Activated T-helper 1 cell treated with anti-CD3 and anti-CD28 coated beads, Interleukin-2, amount 50 U/mL, for 16 hours (primary cell): ENCODE measurements around the gene CA5A.
"Not testable (repeated sequence)": the region's sequence is repeated elsewhere in the genome, so short reads cannot be mapped to it uniquely, and the experiment has no call there.

Source experiments
- DNase-seq, 2 donors: peaks; one replicate each; pipeline ENCODE4 v3.0.0-alpha.2; 2020; ENCODE audit warnings: low read depth in 1 of 2, low spot score in 1 of 2

CA5A gene

DNA sequence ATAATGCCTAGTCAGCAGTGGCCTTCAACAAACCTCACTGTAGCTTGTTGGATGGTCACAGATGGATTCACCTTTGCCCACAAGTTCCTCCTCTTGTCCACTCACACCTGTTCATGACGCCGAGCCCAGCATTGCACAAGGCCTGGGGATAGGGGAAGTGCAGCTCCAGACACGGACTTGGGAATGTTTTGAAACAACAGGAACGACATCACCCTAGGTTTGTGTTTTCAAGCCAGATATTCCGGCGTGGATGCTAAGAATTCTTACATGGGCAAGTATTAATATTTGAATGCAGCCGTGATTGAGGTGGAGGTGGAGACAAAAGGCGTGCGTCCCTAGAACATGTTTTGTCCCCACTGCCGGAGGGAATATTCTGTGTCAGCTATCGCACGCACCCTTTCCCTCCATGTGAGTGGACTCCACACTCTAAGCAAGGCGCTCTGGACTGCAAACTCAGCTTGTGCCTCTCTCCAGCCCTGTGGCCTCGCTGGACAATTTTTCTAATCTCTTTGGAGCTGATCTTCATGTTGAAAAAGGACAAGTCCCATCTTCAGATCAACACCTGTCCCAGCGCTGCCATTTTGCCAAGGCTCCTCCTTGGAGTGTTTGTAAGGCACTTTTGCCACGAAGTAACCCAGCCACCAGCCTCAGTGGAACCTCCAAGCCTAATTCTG lies 12.9 kb upstream of the CA5A start:
- DNase-seq, result no peak

DNA sequence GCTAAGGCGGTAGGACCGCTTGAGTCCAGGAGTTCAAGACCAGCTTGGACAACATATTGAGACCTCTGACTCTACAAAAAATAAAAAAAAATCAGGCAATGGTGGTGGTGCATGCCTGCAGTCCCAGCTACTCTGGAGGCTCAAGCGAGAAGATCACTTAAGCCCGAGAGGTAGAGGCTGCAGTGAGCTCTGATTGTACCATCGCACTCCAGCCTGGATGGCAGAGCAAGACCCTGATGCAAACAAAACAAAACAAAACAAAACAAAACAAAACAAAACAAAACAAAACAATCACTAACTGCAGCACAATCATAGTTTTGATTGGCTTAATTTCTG lies 12.4 kb upstream of the CA5A start:
- no peak for DNase-seq

DNA sequence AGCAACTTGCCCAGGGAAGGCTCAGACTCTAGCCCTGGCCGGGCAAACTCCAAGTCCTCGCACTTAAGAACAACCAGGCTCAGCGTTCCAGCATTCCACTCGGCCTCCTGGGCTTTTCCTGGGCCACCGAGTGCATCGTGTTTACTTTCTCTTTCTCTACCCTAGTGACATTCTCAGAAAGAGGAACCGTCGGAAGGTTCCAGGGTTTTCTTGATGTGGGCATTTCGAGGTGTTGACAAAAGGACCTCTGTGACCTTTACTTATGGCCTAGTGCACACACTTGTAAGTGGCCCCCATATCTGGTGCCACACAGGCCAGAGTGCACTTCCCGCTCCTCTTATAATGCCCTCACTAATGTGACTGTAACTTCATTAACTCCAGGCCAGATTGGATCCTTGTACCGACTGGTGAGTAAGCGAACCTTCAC lies 11.8 kb upstream of the CA5A start:
- no peak for DNase-seq

DNA sequence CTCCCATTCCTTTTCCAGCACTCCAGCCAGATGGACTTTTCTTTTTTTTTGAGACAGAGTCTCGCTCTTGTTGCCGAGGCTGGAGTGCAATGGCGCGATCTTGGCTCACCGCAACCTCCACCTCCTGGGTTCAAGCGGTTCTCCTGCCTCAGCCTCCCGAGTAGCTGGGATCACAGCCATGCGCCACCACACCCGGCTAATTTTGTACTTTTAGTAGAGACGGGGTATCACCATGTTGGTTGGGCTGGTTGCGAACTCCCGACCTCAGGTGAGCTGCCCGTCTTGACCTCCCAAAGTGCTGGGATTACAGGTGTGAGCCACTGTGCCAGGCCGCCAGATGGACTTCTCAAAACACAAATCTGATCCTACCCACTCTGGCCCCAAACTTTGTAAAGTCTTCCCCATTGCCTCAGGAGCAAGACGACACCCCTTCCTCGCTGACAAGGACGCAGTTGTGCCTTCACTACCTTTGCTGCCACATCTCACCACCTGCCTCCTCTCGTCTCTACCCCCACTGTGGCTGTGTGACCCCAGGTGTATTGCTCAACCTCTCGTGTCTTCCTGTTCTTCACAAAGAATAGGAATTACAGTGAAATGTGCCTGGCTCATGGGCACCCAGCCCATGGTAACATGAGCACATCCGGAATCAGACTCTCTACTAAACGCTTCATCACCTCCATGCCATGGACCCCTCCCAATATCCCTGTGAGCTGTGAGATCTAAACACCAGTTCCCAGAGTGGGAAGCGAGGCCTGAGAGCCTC lies 11.2 kb upstream of the CA5A start:
- no peak for DNase-seq

DNA sequence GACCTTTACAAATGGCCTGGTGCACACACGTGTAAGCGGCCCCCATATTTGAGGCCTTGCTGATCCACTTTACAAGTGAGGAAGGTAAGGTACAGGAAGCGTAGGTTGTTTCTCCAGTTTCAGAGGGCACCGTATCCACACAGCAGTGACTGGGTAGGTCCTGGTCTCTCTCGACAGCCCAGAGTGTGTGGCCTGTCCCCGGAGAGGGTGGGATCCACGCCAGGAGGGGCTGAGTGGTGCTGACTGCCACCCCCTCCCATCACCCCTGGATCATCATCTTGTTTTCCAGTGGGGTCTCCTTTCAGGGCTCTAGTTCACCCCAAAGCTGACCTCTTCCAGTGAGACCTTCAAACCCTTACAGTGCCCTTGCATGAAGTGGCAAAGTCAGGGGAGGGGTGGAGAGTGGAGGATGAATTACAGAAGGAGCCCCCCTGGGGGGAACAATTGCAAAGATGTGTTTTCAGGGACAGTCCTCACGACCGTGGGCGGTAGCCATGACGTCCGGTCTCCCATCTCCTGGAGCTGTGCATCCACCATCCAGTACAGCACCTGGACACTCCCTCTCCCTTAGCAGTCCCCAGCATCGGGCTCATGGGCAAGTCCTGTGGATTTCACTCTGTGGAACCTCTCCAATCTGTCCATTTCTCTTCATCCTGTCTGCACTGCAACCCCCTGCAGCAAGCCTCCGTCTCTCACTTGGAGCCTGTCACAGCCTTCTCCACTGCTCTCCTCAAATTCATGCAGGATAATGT lies 10.4 kb upstream of the CA5A start:
- no peak for DNase-seq

DNA sequence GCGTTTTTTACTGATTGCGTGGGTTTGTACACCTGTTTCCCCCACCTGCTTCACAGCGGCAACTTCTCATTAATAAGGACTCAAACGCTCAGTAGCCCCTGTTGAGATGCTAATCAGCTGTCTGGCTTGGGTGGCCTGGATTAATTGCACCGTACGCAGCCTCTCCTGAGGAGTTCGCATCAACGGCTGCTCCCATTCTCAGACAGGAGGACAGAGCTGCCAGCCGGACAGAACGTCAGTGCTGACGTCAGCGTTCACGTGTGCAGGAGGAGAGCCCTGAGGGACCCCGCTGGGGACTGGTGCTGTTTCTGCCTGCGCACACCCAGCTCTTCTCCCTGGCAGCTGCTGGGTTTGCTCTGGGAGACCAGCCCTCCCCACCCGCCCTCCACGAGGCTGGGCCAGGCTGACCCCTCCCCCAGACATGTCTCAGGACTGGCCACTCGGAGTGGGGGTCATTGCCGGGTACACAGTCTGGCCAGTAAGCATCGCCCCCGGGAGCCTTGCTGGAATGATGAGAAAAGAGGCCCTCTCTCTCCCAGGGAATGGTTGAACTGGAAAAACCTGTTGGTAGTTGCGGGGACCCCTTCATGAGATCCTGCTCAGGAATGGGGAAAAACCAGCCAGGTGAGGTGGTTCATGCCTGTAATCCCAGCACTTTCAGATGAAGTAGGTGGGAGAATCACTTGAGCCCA lies 9.2 kb upstream of the CA5A start:
- no peak for DNase-seq

DNA sequence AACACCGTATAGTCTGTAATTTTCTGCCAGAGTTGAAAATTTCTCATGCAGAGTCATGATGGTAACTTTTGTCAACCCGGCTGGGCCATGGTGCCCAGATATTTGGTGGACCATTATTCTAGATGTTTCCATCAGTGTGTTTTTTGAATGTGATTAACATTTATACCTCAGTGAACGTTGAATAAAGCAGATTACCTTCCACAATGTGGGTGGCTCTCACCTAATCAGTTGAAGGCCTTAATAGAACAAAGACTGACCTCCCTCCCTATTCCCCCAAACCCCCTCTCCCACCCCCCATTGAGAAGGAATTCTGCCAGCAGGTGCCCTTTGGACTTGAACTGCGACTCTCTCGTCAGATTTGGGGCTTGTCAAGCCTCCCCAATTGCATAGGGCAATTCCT lies 6.4 kb upstream of the CA5A start:
- DNase-seq, result no peak

DNA sequence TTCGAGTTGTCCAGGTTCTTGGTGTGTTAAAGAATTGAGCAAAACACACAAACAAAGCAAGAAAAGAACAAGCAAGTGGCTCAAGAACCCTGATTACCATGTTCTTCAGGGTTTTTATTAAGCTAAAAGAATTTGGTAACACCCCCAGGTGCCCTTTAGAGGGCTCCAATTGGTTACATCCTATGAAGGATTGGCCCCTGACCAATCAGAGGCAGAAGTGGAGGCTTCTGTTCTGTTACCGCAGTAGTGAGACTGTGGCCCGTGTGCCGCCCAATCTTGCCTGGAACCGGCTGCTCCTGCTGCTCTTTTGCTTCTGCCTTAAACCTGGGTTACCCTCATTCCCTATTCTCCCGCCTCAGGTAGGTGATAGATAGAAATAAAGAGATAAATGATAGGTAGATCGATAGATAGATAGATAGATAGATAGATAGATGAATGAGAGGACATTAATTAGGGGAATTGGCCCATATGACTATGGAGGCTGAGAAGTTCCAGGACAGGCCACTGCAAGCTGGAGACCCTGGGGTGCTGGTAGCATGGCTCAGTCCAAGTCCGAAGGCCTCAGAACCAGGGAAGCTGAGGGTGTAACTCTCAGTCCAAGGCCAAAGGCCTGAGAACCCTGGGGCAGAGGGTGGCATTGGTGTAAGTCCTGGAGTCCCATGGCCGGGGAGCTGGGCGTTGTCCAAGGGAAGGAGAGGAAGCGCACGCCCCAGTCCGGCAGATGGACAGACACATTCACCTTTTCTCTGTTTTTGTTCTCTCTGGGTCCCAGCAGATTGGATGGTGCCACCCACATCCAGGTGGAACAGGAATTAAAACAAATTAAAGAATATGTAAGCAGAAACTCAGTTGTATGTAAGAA lies 3.5 kb upstream of the CA5A start:
- DNase-seq, result no peak

DNA sequence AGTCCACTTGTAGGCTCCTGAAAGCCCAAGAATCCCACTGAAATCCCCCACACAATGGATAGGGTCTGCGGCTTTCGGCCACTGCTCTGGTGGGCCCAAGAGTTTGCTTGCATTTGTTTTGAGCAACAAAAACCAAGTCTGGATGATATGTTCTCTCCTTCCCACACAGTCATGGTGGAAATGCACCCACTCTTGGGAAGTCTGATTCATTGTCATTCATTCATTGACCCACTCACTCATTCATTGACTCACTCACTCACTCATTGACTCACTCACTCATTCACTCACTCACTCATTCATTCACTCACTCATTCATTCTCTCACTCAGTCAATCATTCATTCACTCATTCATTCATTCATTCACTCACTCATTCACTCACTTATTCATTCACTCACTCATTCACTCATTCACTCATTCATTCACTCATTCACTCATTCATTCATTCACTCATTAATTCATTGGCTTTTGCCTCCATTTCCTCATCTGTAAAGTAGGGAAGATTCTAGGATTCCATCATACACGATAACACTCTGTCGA lies 2.2 kb upstream of the CA5A start:
- DNase-seq, result no peak

DNA sequence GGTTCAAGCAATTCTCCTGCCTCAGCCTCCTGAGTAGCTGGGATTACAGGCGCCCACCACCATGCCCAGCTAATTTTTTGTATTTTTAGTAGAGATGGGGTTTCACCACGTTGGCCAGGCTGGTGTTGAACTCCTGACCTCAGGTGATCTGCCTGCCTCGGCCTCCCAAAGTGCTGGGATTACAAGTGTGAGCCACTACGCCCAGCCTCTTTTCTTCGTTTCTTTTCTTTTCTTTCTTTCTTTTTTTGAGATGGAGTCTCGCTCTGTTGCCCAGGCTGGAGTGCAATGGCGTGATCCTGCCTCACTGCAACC lies 858 bp upstream of the CA5A start:
- not testable (repeated sequence) for DNase-seq

DNA sequence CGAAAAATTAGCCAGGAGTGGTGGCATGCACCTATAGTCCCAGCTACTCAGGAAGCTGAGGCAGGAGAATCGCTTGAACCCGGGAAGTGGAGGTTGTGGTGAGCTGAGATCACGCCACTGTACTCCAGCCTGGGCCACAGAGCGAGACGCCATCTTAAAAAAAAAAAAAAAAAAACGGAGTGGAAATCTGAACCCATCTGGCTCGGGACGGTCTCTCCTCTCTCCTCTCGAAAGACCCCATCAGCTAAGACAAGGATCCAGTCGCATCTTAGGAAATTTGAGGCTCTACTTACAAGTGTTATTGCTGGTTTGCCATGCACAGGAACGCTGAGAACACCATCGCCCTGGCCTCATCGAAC lies 334 bp downstream of the CA5A start:
- DNase-seq, result not testable (repeated sequence)

DNA sequence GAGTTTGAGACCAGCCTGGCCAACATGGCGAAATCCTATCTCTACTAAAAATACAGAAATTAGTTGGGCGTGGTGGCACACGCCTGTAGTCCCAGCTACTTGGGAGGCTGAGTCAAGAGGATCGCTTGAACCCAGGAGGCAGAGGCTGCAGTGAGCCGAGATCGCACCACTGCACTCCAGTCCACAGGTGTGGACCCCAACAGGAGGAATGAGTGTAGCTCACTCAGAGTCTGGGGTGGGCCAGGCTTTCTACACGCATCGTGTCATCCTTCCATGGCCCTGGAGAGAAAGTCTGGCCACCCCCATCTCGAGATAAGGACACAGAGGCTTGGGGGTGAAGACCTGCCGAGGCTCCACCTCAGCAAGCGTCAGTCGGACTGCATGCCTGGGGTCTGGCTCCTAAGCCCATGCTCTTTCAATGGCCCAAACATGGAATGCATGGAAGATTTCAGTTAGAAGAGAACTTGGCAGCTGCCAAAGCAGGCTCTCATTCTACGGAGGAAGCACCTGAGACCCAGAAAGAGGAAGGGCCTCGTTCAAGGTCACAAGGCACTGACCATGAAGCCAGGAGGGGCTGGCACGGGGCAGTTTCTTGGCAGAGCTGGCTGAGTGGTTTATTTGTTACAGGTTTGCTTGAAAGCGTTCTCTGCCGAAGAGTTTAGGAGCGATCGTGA lies 1.4 kb downstream of the CA5A start:
- not testable (repeated sequence) for DNase-seq

DNA sequence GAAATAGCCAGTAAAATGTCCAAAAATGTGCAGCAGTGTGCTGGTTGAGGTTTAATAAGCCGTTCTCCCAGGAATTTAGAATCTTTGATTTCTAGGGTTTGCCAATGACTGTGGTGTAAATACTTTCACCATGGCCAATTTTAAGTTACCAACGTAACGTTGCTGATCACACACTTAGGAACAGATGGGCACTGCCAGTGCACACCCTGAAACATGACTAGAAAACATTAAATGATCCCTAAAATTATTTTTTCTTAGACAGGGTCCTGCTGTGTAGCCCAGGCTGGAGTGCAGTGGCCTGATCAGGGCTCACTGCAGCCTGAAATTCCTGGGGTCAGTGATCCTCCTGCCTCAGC lies 3.2 kb downstream of the CA5A start:
- DNase-seq, result no peak

DNA sequence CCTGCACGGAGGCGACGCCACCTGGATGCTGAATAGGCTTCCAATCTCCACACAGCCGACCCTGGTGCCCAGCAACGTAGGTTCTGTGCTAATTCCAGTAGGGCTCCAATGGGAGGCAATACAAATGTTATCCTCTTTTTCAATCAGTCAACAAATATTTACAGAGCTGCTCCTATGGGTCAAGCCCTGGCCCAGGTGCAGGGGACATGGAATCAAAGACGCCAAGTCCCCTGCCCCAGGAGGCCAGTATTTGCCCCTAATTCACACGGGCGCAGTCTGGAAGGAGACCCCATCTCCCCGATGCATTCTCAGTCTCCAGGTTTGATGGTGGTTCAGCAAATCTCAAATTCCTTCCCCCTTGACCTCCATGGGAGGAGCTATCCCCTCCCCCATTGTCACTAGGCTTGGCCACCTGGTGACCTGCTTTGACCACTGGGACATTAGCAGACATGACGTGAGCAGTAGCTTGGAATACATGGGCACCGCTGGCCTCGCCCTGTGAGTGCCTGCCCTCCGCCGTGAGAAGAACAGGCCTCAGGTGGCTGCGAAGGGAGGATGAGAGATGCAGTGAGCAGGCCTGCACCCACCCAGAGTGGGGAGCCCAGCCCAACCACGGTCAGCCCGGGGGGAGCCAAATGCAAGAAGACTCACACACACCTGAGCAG lies 3.7 kb downstream of the CA5A start:
- not testable (repeated sequence) for DNase-seq

DNA sequence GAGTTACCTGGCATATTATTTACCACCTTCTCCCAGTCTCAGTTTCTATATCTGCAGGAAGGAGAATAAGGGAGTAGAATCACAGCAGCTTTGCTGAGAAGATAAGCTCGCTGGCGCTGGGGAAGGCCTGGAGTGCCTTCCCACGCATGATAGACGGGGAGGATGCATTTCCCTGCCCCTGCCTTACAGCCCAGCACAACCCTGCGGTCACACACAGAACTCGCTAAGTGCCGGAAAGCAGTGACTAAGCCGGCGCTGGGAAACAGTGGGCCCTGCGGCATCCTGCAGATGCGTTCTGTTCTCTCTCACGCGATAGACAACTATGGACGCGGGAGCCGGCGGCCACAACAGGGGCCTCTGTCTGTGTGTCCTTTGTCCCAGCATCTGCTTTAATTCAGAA lies 4.8 kb downstream of the CA5A start:
- no peak for DNase-seq

DNA sequence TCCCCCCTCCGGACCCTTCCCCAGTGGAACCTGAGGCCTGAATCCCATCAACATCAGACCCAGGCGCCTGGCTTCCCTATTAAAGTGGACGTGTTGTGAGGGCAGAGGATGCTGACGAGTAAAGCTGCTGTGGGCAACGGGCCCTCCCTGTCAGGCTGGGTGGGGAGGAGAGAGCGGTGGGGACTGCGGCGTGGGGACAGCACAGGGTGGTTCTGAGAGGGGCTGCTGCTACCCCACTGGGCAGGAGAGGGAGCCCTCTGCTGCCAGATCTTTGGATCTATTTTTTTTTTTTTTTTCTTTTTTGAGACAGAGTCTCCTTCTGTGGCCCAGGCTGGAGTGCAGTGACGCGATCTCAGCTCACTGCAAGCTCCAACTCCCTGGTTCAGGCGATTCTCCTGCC lies 5.9 kb downstream of the CA5A start:
- DNase-seq, result no peak

DNA sequence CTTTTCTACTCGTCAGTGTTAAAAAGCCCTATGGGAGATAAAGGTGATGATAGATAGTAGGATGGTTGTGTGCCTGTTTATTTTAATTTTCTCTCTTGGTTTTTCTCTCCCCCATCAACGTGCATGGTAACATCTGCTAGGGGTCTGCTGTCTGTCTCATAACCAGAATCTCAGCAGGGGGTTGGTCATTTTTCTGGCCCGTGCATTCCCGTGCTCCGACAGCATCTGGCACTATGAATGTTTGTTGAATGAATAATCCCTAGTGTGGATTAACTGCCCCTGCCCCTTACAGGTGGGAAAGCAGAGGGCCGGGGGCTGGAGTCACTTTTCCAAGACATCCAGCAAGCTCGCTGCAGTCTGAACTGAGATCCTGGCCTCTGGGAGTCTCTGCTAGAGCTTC lies 6.3 kb downstream of the CA5A start:
- DNase-seq, result no peak

DNA sequence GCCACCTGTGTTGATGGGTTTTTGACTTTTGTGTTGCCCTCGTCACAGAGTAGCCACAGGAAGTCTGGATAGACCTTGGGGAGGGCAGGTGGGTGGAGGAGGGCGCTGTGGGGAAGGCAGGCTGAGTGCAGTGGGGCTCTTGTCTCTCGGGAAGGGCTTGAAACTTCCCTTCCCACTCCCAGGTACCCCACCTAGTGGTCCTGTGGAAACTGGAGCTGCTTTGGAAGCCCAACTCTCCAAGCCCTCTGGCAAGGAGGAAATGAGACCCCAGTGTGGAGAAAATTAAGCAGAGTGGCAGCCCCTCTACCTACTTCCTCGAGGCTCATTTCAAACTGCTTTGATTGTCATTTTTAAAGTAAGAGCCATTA lies 9.2 kb downstream of the CA5A start:
- no peak for DNase-seq

DNA sequence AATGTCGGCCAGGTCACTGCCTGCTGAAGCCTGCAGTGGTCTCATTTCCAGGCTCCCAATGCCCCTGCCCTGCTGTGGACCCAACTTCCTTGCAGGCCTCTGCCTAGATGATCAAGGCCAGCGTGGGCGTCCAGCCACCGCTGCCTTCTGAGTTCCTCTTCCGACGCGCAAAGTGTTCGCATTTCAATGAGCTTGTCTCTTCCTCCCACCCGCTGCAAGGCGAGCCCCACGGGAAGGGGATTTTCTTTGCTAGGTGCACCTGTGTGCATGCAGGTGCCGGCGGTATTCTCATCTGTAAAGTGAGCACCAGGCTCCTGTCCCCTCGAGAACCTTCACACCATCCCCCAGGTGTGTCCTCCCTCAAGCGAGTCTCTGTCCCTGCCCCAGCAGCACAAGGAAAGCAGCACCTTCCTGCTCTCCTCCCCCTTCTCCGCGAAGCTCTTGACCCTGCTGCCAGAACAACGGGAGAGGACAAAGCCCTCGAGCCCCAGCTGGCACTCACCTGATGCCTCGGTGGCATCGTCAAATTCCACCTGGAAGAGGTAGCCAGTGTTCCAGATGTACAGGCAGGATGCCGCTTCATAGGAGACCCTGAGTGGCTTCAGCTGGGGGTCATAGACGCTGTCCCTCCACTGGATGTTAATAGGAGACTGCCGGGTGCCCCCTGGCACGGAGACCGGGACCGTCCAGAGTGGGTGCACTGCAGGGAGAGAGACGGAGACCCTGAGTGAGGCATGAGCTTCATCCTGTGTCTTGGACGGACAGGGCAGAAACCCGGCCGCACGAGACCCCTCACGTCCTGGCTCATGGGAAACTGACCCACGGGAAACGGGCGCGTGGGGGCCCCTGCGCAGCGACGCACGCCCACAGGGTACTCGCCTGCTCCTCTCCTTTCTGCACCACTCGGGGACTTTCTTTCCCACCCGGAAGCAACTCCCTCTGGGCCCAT lies 9.8 kb downstream of the CA5A start:
- DNase-seq, result no peak
